Left renal pelvis (tissue), 4 donors: ENCODE results near the gene PTPN21. TPM values are rescaled to one million over a fixed set of nuclear protein-coding genes. Genes with fewer than 3 reads are reported as not detected.

Experiments
- DNase-seq, 4 donors: peaks; one replicate each; pipeline ENCODE4 v3.0.0-alpha.2; 2013; ENCODE audit warnings: low read depth in 4 of 4, low spot score in 3 of 4
- polyA plus RNA-seq, 4 donors: library from polyadenylated mRNA; unstranded; fragments of 120-200 nt; gene quantifications; one replicate each; pipeline ENCODE4 v1.2.1, GENCODE V29; 2013; ENCODE audit not compliant: insufficient read length in 4 of 4

Gene PTPN21
- polyA plus RNA-seq, 4 donors, result 28.8 to 39.9 (median 38.3) TPM

GRCh38 chr14:88476825-88477224 lies 78.0 kb downstream of the PTPN21 start:
- DNase-seq, result no peak

GRCh38 chr14:88476214-88476774 lies 78.5 kb downstream of the PTPN21 start:
- no peak for DNase-seq

- DNase-seq, result no peak
Measured at GRCh38 chr14:88473791-88474190, 81.0 kb downstream of the PTPN21 start.

GRCh38 chr14:88470542-88471440 lies 84.0 kb downstream of the PTPN21 start:
- no peak for DNase-seq

- DNase-seq, result no peak
Measured at GRCh38 chr14:88468406-88468805, 86.4 kb downstream of the PTPN21 start.

DNA sequence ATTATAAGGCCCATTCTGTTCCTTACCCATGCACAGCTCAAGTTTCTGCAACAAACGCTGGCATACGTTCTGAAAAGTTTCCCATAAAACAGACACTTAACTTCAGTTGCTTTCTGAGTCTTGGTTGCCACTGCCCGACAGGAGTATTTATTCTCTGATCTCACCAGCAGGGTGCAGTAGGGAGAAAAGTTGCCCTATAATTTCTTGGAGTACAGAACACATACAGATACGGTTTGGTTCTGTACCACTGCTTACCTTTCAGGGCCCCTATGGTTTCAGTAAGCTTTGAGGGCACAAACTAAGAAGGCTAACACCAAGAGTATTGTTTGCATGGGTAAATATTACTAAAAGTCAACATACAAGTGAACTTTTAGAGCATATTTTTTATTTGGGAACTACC lies 91.5 kb downstream of the PTPN21 start:
- DNase-seq, result no peak

- DNase-seq, result no peak
Measured at GRCh38 chr14:88454886-88455285, 99.9 kb downstream of the PTPN21 start.

- no peak for DNase-seq
Measured at GRCh38 chr14:88452231-88452630, 102.6 kb downstream of the PTPN21 start.

DNA sequence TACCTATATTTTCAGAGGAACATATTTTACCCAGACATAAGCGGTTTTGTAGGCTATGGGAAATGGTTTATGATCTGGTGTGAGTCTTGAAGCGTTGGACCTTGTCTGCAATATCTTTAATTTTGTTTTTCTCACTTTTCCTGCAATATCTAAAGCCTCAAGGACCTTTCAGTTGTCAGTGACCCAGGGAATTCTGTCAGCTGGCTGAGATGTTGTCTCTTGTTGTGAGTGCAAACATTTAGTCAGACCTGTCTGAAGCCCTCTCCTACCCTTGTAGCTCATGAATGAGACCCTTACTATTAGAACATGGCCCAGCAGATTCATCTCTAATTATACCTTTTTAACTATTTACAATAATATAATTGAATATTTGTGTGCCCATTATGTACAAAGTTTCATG lies 115.7 kb downstream of the PTPN21 start:
- DNase-seq, result no peak

- DNase-seq, result no peak
Measured at GRCh38 chr14:88437658-88438057, 117.1 kb downstream of the PTPN21 start.

DNA sequence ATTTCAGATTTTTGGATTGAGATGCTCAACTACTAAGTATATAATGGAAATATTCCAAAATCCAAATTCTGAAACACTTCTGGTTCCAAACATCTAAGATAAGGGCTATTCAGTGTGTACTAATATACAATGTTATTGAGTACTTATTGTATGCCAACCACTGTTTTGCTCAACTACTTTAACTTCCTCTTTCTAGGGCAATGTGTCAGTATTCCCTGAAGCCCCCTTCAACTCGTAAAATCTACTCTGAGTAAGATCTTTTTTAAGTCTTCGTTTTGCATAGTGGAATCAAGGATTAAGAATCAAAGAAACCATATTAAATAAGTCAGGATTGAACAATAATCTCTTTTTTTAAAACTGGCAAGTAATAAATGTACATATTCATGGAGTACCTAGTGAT lies 123.8 kb downstream of the PTPN21 start:
- DNase-seq, result no peak

- no peak for DNase-seq
Measured at GRCh38 chr14:88426271-88426670, 128.5 kb downstream of the PTPN21 start.

DNA sequence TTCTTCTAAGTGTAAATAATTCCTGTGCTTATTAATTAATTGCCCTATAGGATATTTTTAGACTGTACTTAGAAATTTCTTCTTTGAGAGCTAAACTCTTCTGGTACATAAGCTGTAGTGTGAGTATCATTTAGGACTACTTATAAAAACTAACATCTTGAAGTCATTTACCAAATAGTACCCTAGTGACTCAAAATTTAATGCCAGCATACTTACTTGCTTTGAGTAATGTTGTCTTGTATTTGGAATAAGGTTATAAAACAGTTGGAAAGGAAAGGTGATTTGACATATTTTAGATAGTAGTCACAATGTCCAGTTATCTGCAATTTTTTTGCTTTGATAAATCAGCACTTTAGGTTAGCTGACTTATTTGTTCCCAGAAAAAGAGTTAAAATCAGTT lies 130.2 kb downstream of the PTPN21 start:
- DNase-seq, result no peak

GRCh38 chr14:88422919-88423650 lies 131.7 kb downstream of the PTPN21 start:
- no peak for DNase-seq

- DNase-seq, result no peak
Measured at GRCh38 chr14:88422047-88422446, 132.8 kb downstream of the PTPN21 start.

DNA sequence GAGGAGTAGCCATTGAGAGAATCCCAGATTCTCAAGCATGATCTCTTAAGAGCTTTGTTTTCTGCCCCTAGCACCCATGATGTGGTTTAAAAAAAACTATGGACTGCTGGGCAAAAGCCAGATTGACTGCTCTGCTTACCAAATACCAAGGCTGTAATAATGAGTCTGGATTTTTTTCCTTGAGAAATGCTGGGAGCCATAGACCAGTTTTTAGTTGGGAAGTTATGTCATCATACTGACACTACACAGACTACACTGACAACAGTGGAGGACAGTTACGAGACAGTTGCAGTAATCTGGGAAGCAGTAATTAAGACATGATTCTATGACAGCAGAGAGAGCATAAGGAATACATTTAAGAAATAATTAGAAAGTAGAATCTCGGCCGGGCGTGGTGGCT lies 133.5 kb downstream of the PTPN21 start:
- no peak for DNase-seq

DNA sequence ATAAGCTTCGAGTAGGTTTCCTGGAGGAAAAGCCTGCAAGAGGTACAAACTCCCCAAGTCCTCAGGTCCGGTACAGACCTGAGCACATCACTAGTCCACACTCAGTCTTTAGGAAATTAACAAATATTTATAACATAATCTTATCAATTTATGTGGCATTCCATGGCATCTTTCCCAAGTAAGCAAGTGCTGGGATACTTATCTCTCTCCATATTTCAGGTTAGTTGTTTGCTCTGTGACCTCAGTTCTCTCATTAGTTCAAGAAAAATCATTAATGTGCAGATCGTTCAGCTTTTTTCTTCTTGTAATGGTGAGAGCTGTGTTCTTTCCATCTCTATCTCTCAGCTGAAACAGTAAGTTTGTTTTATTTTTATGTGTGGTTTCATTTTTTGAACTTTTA lies 134.6 kb downstream of the PTPN21 start:
- DNase-seq, result no peak

DNA sequence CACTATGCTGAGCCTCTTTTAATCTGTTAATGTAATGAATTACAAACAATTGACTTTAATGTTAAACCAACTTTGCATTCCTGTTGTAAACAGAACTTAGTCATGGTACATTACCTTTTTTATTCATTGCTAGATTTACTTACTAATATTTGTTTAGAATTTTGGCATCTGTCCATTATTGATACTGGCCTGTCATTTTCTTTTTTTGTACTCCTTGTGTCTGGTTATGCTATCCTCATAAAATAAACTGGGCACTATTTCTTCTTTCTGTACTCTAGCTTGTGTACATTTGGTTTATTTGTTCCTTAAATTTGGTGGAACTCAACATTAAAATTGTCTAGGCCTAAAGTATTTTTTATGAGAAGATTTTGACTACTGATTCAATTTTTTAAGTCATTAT lies 137.2 kb downstream of the PTPN21 start:
- DNase-seq, result no peak
